IPS-15b (cell line): Measurements from ENCODE around the gene HS6ST1.
A peak's percentile ranks its signal among the peaks of the same experiment; 100 is the strongest.
"Not testable (repeated sequence)": the region's sequence is repeated elsewhere in the genome, so short reads cannot be mapped to it uniquely, and the experiment has no call there.

Experiments
- H3K27me3 ChIP-seq: one replicate; pipeline ENCODE4 v1.6.1; 2013; ENCODE audit warnings: low read length; ENCODE audit not compliant: control insufficient read depth, insufficient read depth
- H3K36me3 ChIP-seq: one replicate; pipeline ENCODE4 v1.6.1; 2013; ENCODE audit warnings: low read length; ENCODE audit not compliant: control insufficient read depth, insufficient read depth
- H3K4me1 ChIP-seq: one replicate; pipeline ENCODE4 v1.6.1; 2013; ENCODE audit warnings: mild to moderate bottlenecking, low read length; ENCODE audit not compliant: control insufficient read depth, insufficient read depth
- H3K4me3 ChIP-seq: one replicate; pipeline ENCODE4 v1.5.1; 2013; ENCODE audit warnings: low read depth, low read length
- H3K9ac ChIP-seq: one replicate; pipeline ENCODE4 v1.6.1; 2013; ENCODE audit warnings: low read depth, mild to moderate bottlenecking, low read length
- H3K9me3 ChIP-seq: one replicate; pipeline ENCODE4 v1.6.1; 2013; ENCODE audit warnings: mild to moderate bottlenecking, low read length; ENCODE audit not compliant: control insufficient read depth, insufficient read depth

HS6ST1 gene

DNA sequence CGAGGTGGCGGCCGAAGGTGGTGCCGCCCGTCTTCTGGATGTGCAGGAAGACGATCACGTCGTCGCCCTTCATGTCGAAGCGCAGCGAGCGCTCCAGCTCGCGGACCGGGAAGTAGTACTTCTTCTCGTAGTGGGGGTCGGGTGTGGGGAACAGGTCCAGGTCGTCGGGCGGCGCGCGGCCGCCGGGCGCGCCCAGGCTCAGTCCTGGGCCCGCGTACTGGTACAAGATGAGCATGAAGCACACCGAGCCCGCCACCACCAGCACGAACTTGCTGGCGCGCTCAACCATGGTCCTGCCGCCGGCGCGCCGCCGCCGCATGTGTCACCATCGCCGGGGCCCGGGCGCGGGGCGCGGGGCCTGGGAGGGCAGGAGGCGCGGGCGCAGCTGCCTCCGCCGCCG, 423 bp downstream of the HS6ST1 start:
- not testable (repeated sequence) for H3K9me3 ChIP-seq, H3K9ac ChIP-seq, H3K36me3 ChIP-seq
- Histone ChIP-seq H3K4me3 (peak overlapping the region; percentile 19), H3K4me1 (peaks cover 15% of the 10 kb centered on the region), H3K27me3 (peaks cover 17% of the 10 kb centered on the region)

DNA sequence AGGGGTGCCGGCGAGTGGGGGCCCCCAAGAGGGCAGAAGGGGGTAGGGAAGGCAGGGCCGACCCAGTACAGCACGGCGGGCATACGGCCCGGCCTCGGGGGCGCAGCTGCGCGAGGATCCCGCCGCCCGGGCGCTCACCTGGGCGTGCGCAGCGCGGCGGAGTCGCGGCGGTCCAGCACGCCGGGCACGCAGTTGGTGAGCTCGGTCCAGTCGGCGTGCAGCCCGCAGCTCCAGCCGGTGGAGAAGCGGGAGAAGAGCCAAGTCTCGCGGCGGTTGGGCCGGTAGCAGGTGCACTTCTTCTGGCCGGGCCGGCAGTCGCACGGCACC, 806 bp downstream of the HS6ST1 start:
- H3K4me3 ChIP-seq = peak overlapping the region; percentile 65

DNA sequence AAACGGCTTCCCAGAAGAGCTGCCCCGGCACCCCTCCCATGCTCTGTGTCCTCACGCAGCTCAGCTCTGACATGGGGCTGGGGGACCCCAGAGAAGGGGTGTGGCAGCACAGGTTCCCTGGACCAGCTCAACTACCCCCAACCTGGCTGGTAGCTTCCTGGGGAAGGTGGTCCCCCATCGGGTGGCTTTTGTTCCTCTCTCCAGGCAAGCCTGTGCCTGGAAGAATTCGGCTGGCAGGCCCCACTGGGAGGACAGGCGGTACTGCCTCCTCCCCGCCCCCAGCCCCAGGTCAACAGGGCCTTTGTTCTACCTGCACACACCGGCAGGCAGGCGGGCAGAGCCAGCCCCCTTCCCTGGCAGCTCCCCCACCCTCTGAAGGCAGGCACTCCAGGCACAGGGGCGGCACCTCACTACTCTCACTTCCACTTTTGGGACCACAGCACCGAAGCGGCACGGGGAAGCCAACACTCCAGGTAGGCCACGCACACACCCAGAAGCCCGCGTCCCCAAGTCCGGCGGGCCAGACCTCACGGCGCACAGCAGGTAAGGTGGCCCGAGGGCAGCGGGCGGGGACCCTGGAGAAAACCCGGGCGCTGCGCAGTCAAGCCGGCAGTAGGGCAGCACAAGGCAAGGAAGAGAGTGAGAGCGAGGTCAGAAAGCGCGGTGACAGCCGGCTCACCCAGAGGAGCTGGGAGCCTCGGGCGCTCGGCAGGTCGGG, 1.3 kb downstream of the HS6ST1 start:
- Histone ChIP-seq H3K36me3 (peaks cover 3% of the 10 kb centered on the region), H3K4me1 (peaks cover 15% of the 10 kb centered on the region)

More for the DNA sequence above, 806 bp downstream of the HS6ST1 start:
- H3K9me3 ChIP-seq, H3K36me3 ChIP-seq: not testable (repeated sequence)
- H3K9ac ChIP-seq = peak overlapping the region; percentile 60
- H3K27me3 ChIP-seq = peaks cover 17% of the 10 kb centered on the region
- H3K4me1 ChIP-seq = peaks cover 15% of the 10 kb centered on the region

DNA sequence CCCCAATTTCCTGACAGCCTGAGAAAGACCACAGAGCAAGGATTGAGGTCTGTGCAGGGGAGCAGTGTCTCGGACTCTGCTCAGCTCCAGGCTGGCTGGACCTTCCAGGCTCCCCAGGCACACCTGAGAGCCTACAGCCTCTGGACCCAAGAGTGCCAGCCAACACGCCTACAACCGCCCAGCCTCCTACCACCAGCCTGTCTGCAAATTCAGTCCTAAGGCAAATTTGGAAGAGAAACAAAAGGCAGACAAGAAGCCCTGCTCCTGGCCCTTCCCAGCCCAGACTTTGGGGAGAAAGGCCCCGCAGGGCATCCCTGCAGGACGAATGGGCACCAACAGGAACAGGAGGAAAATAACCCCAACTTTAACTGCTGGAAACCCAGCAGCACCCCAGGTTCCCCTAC, 1.9 kb downstream of the HS6ST1 start:
- H3K4me1 ChIP-seq = peaks cover 15% of the 10 kb centered on the region
- H3K9ac ChIP-seq = peak overlapping the region; percentile 60
- H3K4me3 ChIP-seq = peak overlapping the region; percentile 65

More for the DNA sequence above, 1.3 kb downstream of the HS6ST1 start:
- Histone ChIP-seq H3K4me3 (peak overlapping the region; percentile 65), H3K27me3 (peaks cover 17% of the 10 kb centered on the region), H3K9me3 (no peaks in the 10 kb centered on the region), H3K9ac (peak overlapping the region; percentile 60)

DNA sequence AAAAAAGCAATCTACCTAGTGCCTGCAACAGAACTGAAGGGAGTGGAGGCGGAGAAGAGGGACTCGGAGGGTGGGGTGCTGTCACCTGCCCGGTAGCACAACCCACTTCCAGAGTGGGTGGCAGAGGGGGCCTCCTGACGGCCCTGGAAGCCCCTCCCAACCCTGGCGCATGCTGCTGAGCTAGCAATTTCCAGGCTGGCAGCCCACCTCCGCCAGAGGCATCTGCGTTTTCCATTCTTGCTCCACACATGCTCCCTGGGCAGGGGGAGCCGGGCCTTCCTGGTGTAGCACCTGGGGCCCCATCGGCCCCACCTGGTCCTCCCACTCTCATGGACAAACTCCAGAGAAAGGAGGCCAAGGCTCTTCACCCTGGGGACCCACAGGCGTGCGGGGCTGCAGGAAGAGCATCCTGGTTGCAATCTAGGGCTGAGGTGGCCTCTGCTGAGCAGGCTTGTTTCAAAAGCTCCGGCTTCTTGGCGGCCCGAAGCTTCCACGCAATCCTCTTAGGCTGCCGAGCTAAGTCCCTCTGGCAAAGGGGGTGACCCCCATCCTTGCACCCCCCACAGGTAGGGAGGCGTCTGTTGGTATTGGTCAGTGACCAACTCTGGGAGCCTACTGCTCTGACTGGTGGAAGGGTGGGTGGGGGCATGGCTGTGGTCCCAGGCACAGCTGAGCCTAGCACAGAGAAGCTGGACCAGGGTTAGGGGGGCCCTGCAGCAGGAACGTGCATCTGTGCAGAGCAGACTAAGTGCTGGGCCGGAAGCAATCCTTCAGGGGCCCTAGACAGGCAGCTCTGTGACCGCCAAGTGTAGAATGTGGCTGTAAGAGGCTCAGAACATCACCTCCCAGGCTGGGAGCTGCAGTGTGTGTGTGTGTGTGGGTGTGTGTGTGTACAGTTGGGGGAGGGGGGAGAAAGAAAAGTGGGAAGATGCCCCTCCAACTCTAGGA, 2.6 kb downstream of the HS6ST1 start:
- peaks cover 12% of the 10 kb centered on the region for H3K4me1 ChIP-seq
- peaks cover 14% of the 10 kb centered on the region for H3K27me3 ChIP-seq
- peak overlapping the region; percentile 65 for H3K4me3 ChIP-seq
- peak overlapping the region; percentile 60 for H3K9ac ChIP-seq
- H3K36me3 ChIP-seq = peaks cover 9% of the 10 kb centered on the region
- H3K9me3 ChIP-seq = no peaks in the 10 kb centered on the region

More for the DNA sequence above, 1.9 kb downstream of the HS6ST1 start:
- H3K36me3 ChIP-seq = peaks cover 6% of the 10 kb centered on the region
- H3K9me3 ChIP-seq = no peaks in the 10 kb centered on the region
- peaks cover 17% of the 10 kb centered on the region for H3K27me3 ChIP-seq

DNA sequence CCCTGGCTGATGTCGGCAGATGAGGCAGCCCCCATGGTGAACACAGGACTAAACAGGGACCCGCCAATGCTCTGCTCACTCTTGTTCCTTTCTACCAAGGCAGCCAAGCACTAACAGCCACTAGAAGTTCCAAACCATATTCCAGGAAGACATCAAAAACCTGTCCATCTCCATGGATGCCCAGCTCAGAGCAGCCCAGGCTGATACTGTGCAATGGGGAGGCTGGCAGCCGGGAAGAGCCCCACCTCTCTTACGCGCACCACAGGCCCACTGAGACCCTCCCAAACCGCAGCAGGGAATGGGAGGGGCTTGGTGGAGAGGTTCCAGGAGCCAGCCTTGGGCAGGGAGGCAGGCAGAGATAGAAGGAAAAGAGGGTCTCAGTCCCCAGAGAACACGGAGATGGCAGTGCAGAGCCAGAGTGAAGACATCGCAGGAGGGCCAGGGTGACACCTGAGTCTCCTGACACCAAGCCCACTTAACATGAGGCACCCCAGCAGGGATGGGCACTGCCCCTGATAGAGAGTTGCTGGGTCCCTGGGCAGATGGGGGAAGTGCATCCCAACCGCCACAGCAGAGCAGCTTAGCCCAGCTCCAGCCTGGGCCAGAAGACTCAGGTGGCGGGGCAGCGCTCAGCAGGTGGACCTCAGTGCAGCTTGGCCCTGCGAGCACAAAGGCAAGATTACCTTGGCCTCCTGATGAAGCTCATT, 3.4 kb downstream of the HS6ST1 start:
- H3K4me3 ChIP-seq = peak overlapping the region; percentile 65

DNA sequence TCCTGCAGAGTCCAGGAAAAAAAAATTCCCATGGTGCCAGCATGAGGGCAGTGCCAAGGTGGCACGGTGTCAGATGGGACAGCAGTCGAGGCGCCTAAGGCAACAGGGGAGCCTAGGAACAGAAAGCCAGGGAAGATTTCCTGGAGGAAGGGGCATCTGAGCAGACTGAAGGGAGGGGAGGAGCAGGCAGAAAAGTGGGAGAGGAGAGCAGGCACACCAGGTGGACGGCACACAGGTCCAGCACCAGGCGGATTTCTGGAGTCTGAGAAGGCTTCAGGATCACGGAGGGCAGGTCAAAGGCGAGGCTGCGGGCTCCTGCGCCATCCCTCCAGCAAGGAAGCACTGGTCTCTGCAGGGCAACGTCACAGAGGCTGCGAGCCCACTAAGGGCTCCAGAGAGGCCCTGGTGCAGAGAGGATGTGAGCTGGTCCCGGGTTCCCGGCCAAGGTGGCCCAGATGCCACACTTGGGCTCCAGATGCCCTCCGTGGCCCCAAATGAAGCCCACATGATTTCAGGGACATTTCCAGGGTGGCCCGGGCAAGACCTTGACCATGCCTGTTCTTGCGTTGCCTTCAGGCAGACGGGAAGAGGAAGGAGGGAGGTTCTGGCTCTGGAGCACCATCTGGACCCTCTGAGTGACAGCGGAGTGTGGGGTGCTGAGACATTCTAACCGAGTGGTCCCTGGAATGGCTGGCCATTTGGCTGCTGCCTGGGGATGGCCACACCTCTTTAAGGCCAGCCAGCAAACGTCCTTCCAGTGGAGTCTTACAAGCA, 4.1 kb downstream of the HS6ST1 start:
- no peak overlapping the region for H3K4me3 ChIP-seq
- peaks cover 14% of the 10 kb centered on the region for H3K36me3 ChIP-seq
- H3K9ac ChIP-seq = no peak overlapping the region
- peaks cover 2% of the 10 kb centered on the region for H3K27me3 ChIP-seq
- H3K9me3 ChIP-seq = no peaks in the 10 kb centered on the region
- peaks cover 12% of the 10 kb centered on the region for H3K4me1 ChIP-seq

More for the DNA sequence above, 3.4 kb downstream of the HS6ST1 start:
- Histone ChIP-seq H3K4me1 (peaks cover 12% of the 10 kb centered on the region), H3K36me3 (peaks cover 9% of the 10 kb centered on the region), H3K9me3 (no peaks in the 10 kb centered on the region), H3K27me3 (peaks cover 6% of the 10 kb centered on the region), H3K9ac (no peak overlapping the region)

DNA sequence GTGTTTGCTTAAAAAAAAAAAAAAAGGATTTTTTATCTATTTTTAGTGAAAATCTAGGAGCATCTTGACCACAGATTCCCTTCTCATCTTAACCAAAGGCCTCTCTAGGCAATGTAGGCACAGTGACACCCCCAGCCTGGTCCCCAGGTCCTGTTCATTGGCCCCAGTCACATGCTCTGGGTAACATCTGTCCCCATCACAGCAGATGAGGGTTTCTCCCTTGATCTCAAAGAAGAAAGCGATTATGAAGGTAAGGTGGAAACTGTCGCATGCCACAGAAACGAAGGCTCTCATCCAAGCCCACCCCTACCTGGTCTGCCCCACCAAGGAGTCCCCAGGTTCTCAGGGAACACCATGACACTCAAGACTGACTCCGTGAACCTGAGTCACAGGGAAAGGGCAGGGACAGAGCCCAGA, 4.7 kb downstream of the HS6ST1 start:
- no peak overlapping the region for H3K4me3 ChIP-seq
- peaks cover 15% of the 10 kb centered on the region for H3K36me3 ChIP-seq
- no peaks in the 10 kb centered on the region for H3K9me3 ChIP-seq
- peaks cover 12% of the 10 kb centered on the region for H3K4me1 ChIP-seq
- H3K27me3 ChIP-seq = no peaks in the 10 kb centered on the region
- H3K9ac ChIP-seq = no peak overlapping the region

DNA sequence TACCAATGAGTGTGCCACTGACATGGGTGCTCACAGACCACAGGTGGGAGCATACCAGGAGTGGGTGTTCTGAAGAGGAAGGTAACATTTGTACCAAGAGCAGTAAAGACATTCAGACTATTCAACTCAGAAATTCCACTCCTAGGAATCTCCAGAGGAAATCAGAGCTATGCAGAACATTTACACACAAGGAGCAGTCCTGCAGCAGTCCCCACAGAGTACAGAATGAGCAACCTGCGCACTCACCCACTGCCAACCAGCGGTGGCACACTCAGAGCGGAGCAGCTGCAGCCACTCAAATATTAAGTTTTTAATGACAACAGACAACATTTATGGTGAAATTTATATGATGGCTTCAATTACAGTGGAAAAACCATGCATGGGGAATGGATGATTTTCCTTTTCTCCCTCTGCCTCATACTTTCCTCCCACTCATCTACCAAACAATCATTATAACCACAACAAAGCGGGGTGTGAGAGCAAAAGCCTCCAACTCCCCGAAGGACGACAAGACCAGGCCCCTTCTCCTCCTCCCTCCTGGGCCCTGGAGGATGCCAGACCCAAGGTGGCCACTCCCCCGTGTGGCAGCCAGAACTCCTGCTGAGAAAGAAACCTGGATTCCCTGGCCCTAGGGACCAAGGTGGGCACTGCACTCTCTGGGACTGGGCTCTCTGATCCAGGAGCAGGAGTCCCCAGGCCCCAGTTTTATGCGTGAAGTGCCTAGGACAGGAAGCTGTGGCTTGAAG, 5.4 kb downstream of the HS6ST1 start:
- H3K4me1 ChIP-seq = peaks cover 12% of the 10 kb centered on the region
- H3K4me3 ChIP-seq = no peak overlapping the region
- no peak overlapping the region for H3K9ac ChIP-seq
- H3K27me3 ChIP-seq = no peaks in the 10 kb centered on the region
- H3K9me3 ChIP-seq = no peaks in the 10 kb centered on the region
- H3K36me3 ChIP-seq = peaks cover 18% of the 10 kb centered on the region

DNA sequence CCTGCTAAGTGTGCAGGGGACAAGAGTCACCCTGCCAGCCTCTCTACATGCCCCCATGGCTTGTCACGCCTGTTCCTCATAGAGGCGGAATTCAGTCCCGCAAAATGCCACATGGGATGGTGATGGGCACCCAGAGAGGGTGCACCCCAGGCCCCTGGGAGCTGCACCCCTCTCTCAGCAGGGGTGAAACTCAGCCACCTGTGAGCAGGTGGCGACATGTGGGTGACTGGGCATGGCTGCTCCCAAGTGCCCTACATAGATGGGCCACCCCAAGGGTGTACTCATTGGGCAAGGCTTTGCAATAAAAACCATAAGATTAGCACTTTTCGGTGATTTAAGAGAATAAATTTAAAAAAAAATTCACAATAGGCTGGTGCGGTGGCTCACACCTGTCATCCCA, 6.3 kb downstream of the HS6ST1 start:
- Histone ChIP-seq H3K9me3 (no peaks in the 10 kb centered on the region), H3K4me1 (peaks cover 12% of the 10 kb centered on the region), H3K27me3 (no peaks in the 10 kb centered on the region), H3K9ac (no peak overlapping the region), H3K36me3 (peaks cover 18% of the 10 kb centered on the region), H3K4me3 (no peak overlapping the region)
